Kidney epithelial cell (primary cell): ENCODE data around the gene WNT9B. TPM values are rescaled to one million over a fixed set of nuclear protein-coding genes. Genes with fewer than 3 reads are reported as not detected.

Experiments used
- DNase-seq: peaks from one replicate; pipeline ENCODE4 v3.0.0-alpha.2; 2010; ENCODE audit warnings: low read depth
- H3K27me3 ChIP-seq: 2 replicates; pipeline ENCODE4 v1.6.0; 2011; ENCODE audit warnings: low read length; ENCODE audit not compliant: control insufficient read depth, insufficient read depth
- H3K36me3 ChIP-seq: 2 replicates; pipeline ENCODE4 v1.5.1; 2011; ENCODE audit warnings: low read length; ENCODE audit not compliant: control insufficient read depth, insufficient read depth
- H3K4me3 ChIP-seq: 2 replicates; pipeline ENCODE4 v1.5.1; 2011; ENCODE audit warnings: low read depth, mild to moderate bottlenecking, control low read depth, low read length
- CTCF ChIP-seq: IDR thresholded peaks from 2 replicates; pipeline ENCODE4 v1.5.1; 2011; ENCODE audit warnings: mild to moderate bottlenecking, moderate library complexity, low read length, control low read depth, inconsistent platforms; ENCODE audit not compliant: insufficient read depth, poor library complexity, severe bottlenecking
- total RNA-seq: library from RNA; depleted of rRNA; stranded (reverse); fragments of >200 nt; gene quantifications from 2 replicates; pipeline ENCODE4 v1.2.3, GENCODE V29; 2015

WNT9B gene
- total RNA-seq, 1 donor from 2014 or later = not detected

GRCh38 chr17:46898860-46899259 lies 47.5 kb downstream of the WNT9B start:
- Histone ChIP-seq H3K36me3 (no peaks in the 10 kb centered on the region), H3K4me3 (no peak overlapping the region), H3K27me3 (peaks cover 16% of the 10 kb centered on the region)
- no peak for TF ChIP-seq CTCF
- no peak for DNase-seq

GRCh38 chr17:46901291-46901690 lies 49.9 kb downstream of the WNT9B start:
- Histone ChIP-seq H3K36me3 (no peaks in the 10 kb centered on the region), H3K4me3 (no peak overlapping the region), H3K27me3 (peaks cover 8% of the 10 kb centered on the region)
- no peak for TF ChIP-seq CTCF
- DNase-seq = no peak

GRCh38 chr17:46903762-46904672 lies 52.6 kb downstream of the WNT9B start:
- no peaks in the 10 kb centered on the region for H3K36me3 ChIP-seq
- no peak overlapping the region for H3K4me3 ChIP-seq
- no peak for DNase-seq
- H3K27me3 ChIP-seq = peaks cover 4% of the 10 kb centered on the region
- TF ChIP-seq CTCF = no peak

- no peak for TF ChIP-seq CTCF
- H3K27me3 ChIP-seq = peaks cover 9% of the 10 kb centered on the region
- DNase-seq = no peak
- no peaks in the 10 kb centered on the region for H3K36me3 ChIP-seq
- no peak overlapping the region for H3K4me3 ChIP-seq
These were observed 56.8 kb downstream of the WNT9B start for GRCh38 chr17:46908068-46908737.

- no peak for DNase-seq
- no peak for TF ChIP-seq CTCF
- H3K4me3 ChIP-seq = no peak overlapping the region
- no peaks in the 10 kb centered on the region for H3K36me3 ChIP-seq
- H3K27me3 ChIP-seq = peaks cover 7% of the 10 kb centered on the region
These were observed 59.0 kb downstream of the WNT9B start for GRCh38 chr17:46910179-46910927.
